ENCODE results near the gene C9orf50.

The C9orf50 gene

DNA sequence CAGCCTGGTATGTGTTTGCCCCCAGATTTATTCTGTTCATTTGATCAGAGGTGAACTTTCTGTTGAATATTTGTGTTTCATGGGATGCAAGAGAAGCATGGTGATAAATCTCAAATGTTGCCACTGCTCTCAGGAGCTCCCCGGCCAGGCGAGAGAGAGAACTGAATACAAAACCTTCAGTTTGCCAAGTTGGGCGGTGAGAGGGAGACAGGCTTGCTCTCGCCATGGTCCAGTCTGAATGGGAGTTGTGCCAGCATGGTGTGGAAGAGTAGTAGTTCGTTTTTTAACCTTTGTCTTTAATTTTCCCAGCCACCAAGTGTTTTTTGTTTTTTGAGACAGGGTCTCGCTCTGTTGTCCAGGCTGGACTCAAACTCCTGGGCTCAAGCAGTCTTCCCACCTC, 7.8 kb upstream of the C9orf50 start:
- TF ChIP-seq, protein P1, sequence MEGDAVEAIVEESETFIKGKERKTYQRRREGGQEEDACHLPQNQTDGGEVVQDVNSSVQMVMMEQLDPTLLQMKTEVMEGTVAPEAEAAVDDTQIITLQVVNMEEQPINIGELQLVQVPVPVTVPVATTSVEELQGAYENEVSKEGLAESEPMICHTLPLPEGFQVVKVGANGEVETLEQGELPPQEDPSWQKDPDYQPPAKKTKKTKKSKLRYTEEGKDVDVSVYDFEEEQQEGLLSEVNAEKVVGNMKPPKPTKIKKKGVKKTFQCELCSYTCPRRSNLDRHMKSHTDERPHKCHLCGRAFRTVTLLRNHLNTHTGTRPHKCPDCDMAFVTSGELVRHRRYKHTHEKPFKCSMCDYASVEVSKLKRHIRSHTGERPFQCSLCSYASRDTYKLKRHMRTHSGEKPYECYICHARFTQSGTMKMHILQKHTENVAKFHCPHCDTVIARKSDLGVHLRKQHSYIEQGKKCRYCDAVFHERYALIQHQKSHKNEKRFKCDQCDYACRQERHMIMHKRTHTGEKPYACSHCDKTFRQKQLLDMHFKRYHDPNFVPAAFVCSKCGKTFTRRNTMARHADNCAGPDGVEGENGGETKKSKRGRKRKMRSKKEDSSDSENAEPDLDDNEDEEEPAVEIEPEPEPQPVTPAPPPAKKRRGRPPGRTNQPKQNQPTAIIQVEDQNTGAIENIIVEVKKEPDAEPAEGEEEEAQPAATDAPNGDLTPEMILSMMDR (IDR thresholded peaks at IDR 0.05), result no peak
- no peak for TF ChIP-seq ZFX (IDR thresholded peaks at IDR 0.05; ENCODE audit: borderline replicate concordance)
- no peak overlapping the region for H3K27ac ChIP-seq

DNA sequence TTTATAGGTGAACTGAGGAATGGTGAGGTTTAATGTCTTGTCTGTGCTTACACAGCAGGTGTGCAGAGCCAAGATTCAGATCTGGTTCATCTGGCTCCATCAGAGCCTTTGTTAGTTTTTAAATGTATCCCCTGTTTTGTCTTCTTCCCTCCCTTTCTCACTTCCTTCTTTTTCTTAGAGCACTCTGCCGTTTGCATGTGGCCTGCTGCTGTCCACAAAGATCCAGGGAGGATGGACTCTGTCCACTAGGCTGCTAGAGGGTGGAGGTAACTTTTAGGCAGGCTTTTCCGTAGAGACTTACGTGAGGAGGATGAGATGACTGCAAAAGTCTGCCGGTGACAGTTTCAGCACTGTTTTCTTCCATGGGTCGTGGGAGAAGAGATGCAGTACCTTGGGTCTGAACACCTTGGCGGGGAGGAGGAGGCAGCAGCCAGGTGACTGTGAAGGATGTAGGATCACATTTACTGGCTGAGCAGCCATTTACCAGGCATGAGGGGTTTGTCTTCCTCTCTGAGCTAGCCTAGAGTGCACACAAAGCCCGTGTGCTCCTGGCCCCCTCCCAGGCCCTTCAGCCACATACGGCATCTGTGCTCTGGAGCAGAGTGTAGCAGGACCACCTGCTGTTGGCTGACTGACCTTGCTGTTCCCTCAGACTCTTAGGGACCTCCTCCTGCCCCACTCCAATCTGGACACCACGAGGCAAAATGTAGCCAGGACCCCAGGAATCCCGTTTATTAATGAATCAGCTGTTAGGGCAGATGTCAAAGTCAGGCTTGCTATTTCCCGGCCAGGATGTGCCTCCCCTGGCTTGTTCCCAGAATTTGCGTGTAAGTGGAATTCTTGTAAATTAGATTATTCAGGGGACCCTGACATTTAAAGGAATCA, 6.9 kb upstream of the C9orf50 start:
- peak overlapping the region; percentile 83 for H3K27ac ChIP-seq
- no peak for TF ChIP-seq ZFX (IDR thresholded peaks at IDR 0.05; ENCODE audit: borderline replicate concordance)
- TF ChIP-seq, protein P1 (IDR thresholded peaks at IDR 0.05), result no peak

DNA sequence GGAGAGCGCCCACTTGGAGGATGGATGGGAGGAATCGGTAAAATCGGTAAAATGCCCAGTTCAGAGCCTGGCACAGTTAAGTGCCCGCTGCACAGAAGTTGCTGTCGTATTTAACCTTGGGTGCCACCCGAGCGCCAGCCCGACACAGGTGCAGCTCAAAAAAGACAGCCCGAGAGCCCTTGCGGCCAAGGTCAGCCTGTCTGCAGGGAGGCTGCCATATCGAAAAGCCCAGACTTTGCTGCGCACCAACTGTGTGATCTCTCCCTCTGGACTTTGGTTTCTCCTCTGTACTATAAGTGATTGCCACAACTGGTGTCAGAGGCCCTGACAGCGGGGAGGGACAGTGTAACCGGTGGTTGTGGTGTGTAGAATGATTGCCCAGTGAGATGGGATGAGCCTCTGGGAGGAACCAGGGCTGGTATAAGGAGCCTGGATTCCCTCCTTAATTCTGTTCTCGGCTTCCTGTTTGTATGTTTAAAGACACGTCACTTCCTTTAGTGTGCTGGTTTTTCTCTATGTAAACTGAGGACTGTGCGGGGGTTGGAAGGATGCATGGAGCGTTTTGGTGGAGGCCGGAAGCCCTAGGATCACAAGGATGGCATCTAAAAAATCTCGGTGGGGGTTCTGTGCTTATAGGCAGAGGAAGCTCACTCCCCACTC, 5.9 kb upstream of the C9orf50 start:
- no peak for TF ChIP-seq ZFX (IDR thresholded peaks at IDR 0.05; ENCODE audit: borderline replicate concordance)
- TF ChIP-seq, protein P1 (IDR thresholded peaks at IDR 0.05), result no peak
- peak overlapping the region; percentile 83 for H3K27ac ChIP-seq

DNA sequence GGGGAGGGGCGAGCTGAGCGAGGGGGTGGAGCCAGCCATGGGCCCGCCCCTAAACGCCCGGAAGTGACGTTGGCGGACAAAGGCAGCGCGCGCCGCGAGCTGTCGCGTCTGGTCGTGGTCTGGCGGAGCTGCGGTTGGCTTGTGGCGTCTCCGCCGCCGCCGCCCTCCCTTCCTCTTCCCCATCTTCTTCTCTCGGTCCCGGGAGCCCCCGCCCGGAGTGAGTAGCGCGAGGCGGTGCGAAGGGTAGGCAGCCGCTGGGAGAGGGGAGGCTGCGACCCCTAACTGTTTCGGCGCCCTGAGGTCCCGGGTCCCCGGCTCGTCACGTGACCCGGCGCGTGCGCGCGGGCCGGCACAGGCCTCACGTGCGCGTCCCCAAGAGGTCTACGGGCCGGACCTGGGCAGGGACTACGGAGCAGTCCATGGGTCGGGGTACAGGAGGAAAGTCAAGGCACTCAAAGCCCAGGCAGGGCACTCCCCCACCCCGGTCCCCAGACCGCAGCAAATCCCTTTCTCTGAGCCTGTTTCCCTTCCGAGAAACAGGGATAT, 5.3 kb upstream of the C9orf50 start, which contains the start of gene NTMT1:
NTMT1 (plus strand) TSS at position 85 of the 546 bp plus-strand sequence. CDS start 6,541 bp downstream, outside the sequence.
- H3K27ac ChIP-seq, result peak within 1 kb of the TSS; percentile 83
- no peak for TF ChIP-seq ZFX (IDR thresholded peaks at IDR 0.05; ENCODE audit: borderline replicate concordance)
- TF ChIP-seq, protein P1 (IDR thresholded peaks at IDR 0.05), result no peak

DNA sequence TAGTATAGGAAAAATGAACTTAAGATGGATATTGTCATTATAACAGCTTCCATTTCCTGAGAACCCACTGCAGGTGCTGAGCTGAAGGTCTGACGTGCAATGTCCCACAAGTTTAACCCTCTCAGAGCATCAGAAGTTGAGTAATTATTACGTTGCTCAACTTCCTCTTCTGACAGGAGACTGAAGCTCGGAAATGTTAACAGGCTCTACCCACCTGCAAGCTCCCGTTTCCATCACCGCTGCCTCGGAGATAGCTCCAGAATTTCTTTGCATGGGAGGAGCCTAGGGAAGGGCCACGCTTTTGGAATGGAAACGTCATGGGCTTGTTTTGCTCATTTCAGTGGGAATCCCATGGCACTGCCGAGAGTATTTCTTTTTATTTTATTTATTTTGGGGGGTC, 4.0 kb upstream of the C9orf50 start:
- TF ChIP-seq ZFX (IDR thresholded peaks at IDR 0.05; ENCODE audit: borderline replicate concordance), result no peak
- TF ChIP-seq, protein P1 (IDR thresholded peaks at IDR 0.05), result no peak
- H3K27ac ChIP-seq, result peak overlapping the region; percentile 83

DNA sequence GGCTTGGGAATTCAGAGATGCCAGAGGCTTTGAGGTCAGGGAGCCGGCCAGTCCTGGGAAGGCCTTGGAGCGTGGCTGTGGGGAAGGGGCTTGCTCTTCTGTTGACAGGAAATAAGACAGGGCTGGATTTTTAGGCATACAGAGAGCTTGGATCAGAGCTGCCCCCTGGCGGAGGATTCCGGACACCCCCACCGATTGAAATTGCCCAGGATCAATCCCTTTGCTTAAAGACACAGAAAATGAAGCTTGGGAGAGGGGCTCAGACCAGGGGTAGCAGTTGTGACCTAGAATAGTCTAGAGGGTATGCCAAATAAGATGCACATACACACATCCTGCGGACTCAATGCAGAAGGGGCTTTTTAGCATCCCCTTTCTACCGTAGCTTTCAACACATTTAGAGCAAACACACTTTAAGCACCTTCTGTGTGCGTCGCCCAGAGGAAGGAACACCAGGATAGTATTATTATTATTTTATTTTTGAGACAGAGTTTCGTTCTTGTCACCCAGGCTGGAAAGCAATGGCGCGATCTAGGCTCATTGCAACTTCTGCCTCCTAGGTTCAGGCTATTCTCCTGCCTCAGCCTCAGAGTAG, 3.4 kb upstream of the C9orf50 start:
- peak overlapping the region; percentile 83 for H3K27ac ChIP-seq
- no peak for TF ChIP-seq ZFX (IDR thresholded peaks at IDR 0.05; ENCODE audit: borderline replicate concordance)
- TF ChIP-seq, protein P1 (IDR thresholded peaks at IDR 0.05), result peak; percentile 92

Data from 22Rv1 (cell line).